Gastrocnemius medialis (tissue), 4 donors: Measurements from ENCODE around the gene IGSF6.

Experiments used
- CTCF ChIP-seq, 5 experiments: fragments of 450-650 bp in 3 of 5; fragments of 200-600 bp in 2 of 5; sonication (generic) in 2 of 5; IDR thresholded peaks in 4 of 5; conservative IDR thresholded peaks in 1 of 5; 1 replicate in 4 of 5; 2 replicates in 1 of 5; pipeline ENCODE4 v1.5.1; 2016 to 2019; ENCODE audit warnings: antibody characterized with exemption in 5 of 5, mild to moderate bottlenecking in 3 of 5, moderate library complexity in 3 of 5
- POLR2A ChIP-seq, 2 donors: fragments of 450-650 bp; IDR thresholded peaks; one replicate each; pipeline ENCODE4 v1.6.1; 2017; ENCODE audit warnings: antibody characterized with exemption in 2 of 2, mild to moderate bottlenecking in 2 of 2, moderate library complexity in 2 of 2

GRCh38 chr16:21646091-21646490 lies 6.3 kb downstream of the IGSF6 start:
- TF ChIP-seq CTCF (IDR thresholded peaks at IDR 0.05 in 4 of 5, conservative IDR thresholded peaks at IDR 0.05 in 1 of 5): no peak
- TF ChIP-seq POLR2A (IDR thresholded peaks at IDR 0.05): no peak
